ENCODE data around the gene HEATR5A. TPM values are rescaled to one million over a fixed set of nuclear protein-coding genes. Genes with fewer than 3 reads are reported as not detected.
"Not testable (repeated sequence)": the region's sequence is repeated elsewhere in the genome, so short reads cannot be mapped to it uniquely, and the experiment has no call there.

Gene HEATR5A
- total RNA-seq, 1 donor from 2014 or later: 15.8 TPM

GRCh38 chr14:31441273-31442111 lies 21.1 kb upstream of the HEATR5A start:
- no peaks in the 10 kb centered on the region for H3K27me3 ChIP-seq (ENCODE audit: control insufficient read depth, insufficient read depth, low read length)
- DNase-seq (ENCODE audit: low read depth) (no peak), FAIRE-seq (no peak)
- no peaks in the 10 kb centered on the region for H3K36me3 ChIP-seq (ENCODE audit: control insufficient read depth, insufficient read depth, low read length)
- no peak overlapping the region for H3K4me3 ChIP-seq (ENCODE audit: low read depth, low read length)
- TF ChIP-seq CTCF (IDR thresholded peaks at IDR 0.05; ENCODE audit: insufficient read depth, low read length, severe bottlenecking): no peak

GRCh38 chr14:31440280-31440679 lies 19.9 kb upstream of the HEATR5A start:
- no peak for DNase-seq (ENCODE audit: low read depth)
- H3K36me3 ChIP-seq (ENCODE audit: control insufficient read depth, insufficient read depth, low read length): no peaks in the 10 kb centered on the region
- no peak for TF ChIP-seq CTCF (IDR thresholded peaks at IDR 0.05; ENCODE audit: insufficient read depth, low read length, severe bottlenecking)
- H3K27me3 ChIP-seq (ENCODE audit: control insufficient read depth, insufficient read depth, low read length): no peaks in the 10 kb centered on the region
- no peak for FAIRE-seq
- no peak overlapping the region for H3K4me3 ChIP-seq (ENCODE audit: low read depth, low read length)

- H3K36me3 ChIP-seq (ENCODE audit: control insufficient read depth, insufficient read depth, low read length): no peaks in the 10 kb centered on the region
- no peaks in the 10 kb centered on the region for H3K27me3 ChIP-seq (ENCODE audit: control insufficient read depth, insufficient read depth, low read length)
- FAIRE-seq: no peak
- no peak overlapping the region for H3K4me3 ChIP-seq (ENCODE audit: low read depth, low read length)
- no peak for DNase-seq (ENCODE audit: low read depth)
- no peak for TF ChIP-seq CTCF (IDR thresholded peaks at IDR 0.05; ENCODE audit: insufficient read depth, low read length, severe bottlenecking)
Observed at GRCh38 chr14:31439561-31439960, 19.2 kb upstream of the HEATR5A start.

- FAIRE-seq; H3K36me3 ChIP-seq (ENCODE audit: control insufficient read depth, insufficient read depth, low read length); H3K27me3 ChIP-seq (ENCODE audit: control insufficient read depth, insufficient read depth, low read length); DNase-seq (ENCODE audit: low read depth); H3K4me3 ChIP-seq (ENCODE audit: low read depth, low read length): not testable (repeated sequence)
Observed at GRCh38 chr14:31437045-31437691, 16.8 kb upstream of the HEATR5A start.

GRCh38 chr14:31435276-31435675 lies 14.9 kb upstream of the HEATR5A start:
- no peak for TF ChIP-seq CTCF (IDR thresholded peaks at IDR 0.05; ENCODE audit: insufficient read depth, low read length, severe bottlenecking)
- Histone ChIP-seq H3K36me3 (ENCODE audit: control insufficient read depth, insufficient read depth, low read length) (no peaks in the 10 kb centered on the region), H3K4me3 (ENCODE audit: low read depth, low read length) (no peak overlapping the region), H3K27me3 (ENCODE audit: control insufficient read depth, insufficient read depth, low read length) (no peaks in the 10 kb centered on the region)
- FAIRE-seq (no peak), DNase-seq (ENCODE audit: low read depth) (no peak)

GRCh38 chr14:31430634-31431264 lies 10.4 kb upstream of the HEATR5A start:
- FAIRE-seq (no peak), DNase-seq (ENCODE audit: low read depth) (no peak)
- H3K4me3 ChIP-seq (ENCODE audit: low read depth, low read length): no peak overlapping the region
- no peaks in the 10 kb centered on the region for H3K36me3 ChIP-seq (ENCODE audit: control insufficient read depth, insufficient read depth, low read length)
- no peak for TF ChIP-seq CTCF (IDR thresholded peaks at IDR 0.05; ENCODE audit: insufficient read depth, low read length, severe bottlenecking)
- no peaks in the 10 kb centered on the region for H3K27me3 ChIP-seq (ENCODE audit: control insufficient read depth, insufficient read depth, low read length)

All from bronchial epithelial cell (primary cell).